Measurements from ENCODE around the gene RNF169. TPM values are rescaled to one million over a fixed set of nuclear protein-coding genes. Genes with fewer than 3 reads are reported as not detected.

Gene RNF169
- total and polyA plus RNA-seq, 8 donors: 19.4 to 23.6 (median 22.2) TPM

DNA sequence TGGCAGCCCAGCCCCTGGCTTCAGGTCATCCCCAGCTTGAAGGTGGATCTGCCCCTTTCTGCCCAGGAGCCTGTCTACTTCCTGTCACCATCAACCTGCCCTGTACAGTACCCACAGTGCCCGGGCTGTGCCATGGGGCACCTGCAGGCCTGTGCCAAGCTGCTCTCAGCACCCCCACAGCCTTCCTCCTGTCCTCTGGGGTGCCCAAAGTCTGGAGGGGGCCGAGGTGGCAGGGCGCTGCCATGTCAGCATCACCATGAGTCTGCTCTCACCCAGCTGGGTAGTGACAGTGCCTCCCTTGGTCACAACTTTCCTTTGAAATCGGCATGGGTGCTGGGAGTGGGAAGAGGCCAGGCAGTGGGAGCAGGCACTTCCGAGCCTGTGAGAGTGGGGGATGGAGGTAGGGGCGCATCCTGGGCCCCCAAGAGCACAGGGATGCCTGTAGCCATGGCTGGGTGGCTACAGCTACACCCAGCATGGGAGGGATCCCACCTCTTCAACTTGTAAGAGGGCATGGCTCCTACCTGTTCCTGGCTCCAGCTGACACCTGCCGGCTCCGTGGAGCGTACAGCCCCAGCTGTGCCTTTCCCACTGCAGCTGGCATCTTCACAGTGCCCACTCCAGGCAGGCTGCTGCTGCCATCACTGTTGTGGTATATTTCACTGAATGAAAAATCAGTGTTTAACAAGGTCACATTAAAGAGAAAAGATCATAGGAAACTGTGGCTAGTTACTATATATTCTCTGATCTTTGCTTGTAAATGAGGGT is 42.9 kb downstream of the RNF169 start:
- Histone ChIP-seq H3K27ac (no peak overlapping the region), H3K4me1 (peaks cover 0 to 2% of the 10 kb centered on the region in 2 donors), H3K9me3 (no peaks in the 10 kb centered on the region), H3K27me3 (no peaks in the 10 kb centered on the region), H3K4me3 (no peak overlapping the region), H3K36me3 (peaks cover 5 to 49% of the 10 kb centered on the region in 2 donors)
- intact Hi-C loops (cut with DNase I): no loop called here
- TF ChIP-seq, protein P1, sequence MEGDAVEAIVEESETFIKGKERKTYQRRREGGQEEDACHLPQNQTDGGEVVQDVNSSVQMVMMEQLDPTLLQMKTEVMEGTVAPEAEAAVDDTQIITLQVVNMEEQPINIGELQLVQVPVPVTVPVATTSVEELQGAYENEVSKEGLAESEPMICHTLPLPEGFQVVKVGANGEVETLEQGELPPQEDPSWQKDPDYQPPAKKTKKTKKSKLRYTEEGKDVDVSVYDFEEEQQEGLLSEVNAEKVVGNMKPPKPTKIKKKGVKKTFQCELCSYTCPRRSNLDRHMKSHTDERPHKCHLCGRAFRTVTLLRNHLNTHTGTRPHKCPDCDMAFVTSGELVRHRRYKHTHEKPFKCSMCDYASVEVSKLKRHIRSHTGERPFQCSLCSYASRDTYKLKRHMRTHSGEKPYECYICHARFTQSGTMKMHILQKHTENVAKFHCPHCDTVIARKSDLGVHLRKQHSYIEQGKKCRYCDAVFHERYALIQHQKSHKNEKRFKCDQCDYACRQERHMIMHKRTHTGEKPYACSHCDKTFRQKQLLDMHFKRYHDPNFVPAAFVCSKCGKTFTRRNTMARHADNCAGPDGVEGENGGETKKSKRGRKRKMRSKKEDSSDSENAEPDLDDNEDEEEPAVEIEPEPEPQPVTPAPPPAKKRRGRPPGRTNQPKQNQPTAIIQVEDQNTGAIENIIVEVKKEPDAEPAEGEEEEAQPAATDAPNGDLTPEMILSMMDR (IDR thresholded peaks at IDR 0.05): no peak
- DNase-seq: no peak
- ATAC-seq: no peak

DNA sequence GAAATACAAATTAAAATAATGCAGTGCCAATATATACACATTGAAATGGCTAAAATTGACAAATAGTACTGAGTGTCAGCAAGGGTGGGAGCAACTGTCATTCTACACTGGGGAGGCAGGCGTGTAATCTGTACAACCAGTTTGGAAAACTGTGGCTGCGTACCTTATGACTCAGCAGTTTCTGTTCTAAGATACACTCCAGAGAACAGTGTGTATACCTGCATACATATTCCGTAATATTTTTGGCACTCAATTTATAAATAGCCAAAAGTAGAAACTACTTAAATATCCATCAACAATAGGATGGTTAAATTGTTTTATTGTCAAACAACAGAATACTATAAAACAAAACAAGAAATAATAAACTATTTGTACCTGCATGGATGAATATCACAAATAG is 57.6 kb downstream of the RNF169 start:
- Histone ChIP-seq H3K4me1 (peaks cover 0 to 5% of the 10 kb centered on the region in 2 donors), H3K36me3 (no peaks in the 10 kb centered on the region), H3K27me3 (no peaks in the 10 kb centered on the region), H3K9me3 (no peaks in the 10 kb centered on the region), H3K4me3 (no peak overlapping the region), H3K27ac (no peak overlapping the region)
- intact Hi-C loops (cut with DNase I): no loop called here
- TF ChIP-seq, protein P1 (IDR thresholded peaks at IDR 0.05): no peak
- ATAC-seq (peak; percentile 56), DNase-seq (no peak)

DNA sequence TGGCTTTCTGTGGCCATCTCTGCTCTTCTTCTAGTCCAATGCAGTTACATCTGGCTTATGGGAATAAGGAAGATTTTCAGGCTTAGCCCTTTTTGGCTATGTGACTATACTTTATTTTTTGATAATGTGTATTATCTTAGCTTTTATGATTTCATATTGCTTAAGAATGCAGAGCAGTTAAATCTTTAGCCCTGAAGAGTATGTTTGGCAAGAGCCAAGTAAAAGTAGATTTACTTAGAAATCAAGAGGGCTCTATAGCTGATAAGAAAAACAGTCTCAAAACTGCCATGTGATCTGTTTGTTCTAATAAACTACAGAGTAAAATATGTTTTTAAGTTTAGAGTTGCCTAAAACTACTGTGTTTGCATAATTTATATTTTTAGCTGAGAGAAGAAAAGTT is 61.2 kb downstream of the RNF169 start:
- Histone ChIP-seq H3K36me3 (no peaks in the 10 kb centered on the region), H3K4me1 (peaks cover 0 to 5% of the 10 kb centered on the region in 2 donors), H3K27me3 (no peaks in the 10 kb centered on the region), H3K4me3 (no peak overlapping the region), H3K9me3 (no peaks in the 10 kb centered on the region), H3K27ac (peak overlapping the region in 1 of 2 donors; percentile 65)
- TF ChIP-seq, protein P1 (IDR thresholded peaks at IDR 0.05): no peak
- DNase-seq (peak in 2 of 4 donors; percentile 13 to 29), ATAC-seq (peak; percentile 71)
- intact Hi-C loops (cut with DNase I): no loop called here

DNA sequence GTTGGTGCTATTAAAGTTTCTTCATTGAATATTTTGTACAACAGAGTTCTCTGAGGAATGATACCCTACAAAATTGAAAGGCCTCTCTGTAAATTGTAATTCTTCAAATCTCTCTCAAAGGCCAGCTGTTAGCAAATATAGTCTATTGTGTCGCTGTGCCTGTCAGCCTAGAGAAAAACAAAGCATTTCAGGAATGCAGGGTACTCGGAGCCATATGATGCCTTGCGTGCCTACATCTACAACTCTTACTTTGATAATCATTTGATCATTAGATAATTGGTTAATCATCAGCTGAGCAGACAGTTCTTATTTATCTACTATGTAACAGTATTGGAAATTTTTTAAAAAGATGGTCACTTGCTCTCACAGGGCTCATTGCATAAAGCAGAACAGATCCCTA is 67.3 kb downstream of the RNF169 start:
- no peaks in the 10 kb centered on the region for H3K9me3 ChIP-seq
- no peak overlapping the region for H3K27ac ChIP-seq
- no peak overlapping the region for H3K4me3 ChIP-seq
- peaks cover 13 to 20% of the 10 kb centered on the region in 2 donors for H3K4me1 ChIP-seq
- ATAC-seq (no peak), DNase-seq (no peak)
- intact Hi-C loops (cut with DNase I): no loop called here
- H3K27me3 ChIP-seq: no peaks in the 10 kb centered on the region
- H3K36me3 ChIP-seq: peaks cover 0 to 14% of the 10 kb centered on the region in 2 donors
- TF ChIP-seq, protein P1 (IDR thresholded peaks at IDR 0.05): no peak

DNA sequence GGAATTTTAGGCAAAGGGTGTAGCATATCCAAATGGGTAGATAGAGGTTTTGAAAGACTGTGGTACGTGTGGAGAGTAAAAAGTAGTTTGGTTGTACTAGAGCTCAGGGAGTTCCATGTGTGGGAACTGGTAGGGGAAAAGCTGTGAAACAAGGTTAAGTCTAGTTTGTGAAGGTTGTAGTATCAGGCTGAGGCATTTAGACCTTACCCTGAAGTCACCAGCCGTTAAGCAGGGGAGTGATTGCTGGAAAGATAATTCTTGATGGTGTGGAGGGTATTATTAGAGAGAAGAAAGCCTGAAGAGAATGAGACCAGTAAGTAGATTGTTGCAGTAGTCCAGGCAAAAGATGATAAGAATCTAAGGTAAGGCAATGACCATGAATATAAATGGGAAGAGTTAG is 68.0 kb downstream of the RNF169 start:
- Histone ChIP-seq H3K4me3 (no peak overlapping the region), H3K9me3 (no peaks in the 10 kb centered on the region), H3K27me3 (no peaks in the 10 kb centered on the region), H3K36me3 (peaks cover 0 to 14% of the 10 kb centered on the region in 2 donors), H3K27ac (no peak overlapping the region), H3K4me1 (peaks cover 13 to 23% of the 10 kb centered on the region in 2 donors)
- ATAC-seq (no peak), DNase-seq (no peak)
- TF ChIP-seq, protein P1 (IDR thresholded peaks at IDR 0.05): no peak
- intact Hi-C loops (cut with DNase I): no loop called here

All from left lung (tissue), 10 donors.